Measurements from ENCODE around the gene MAN1B1. TPM values are rescaled to one million over a fixed set of nuclear protein-coding genes. Genes with fewer than 3 reads are reported as not detected.

The MAN1B1 gene
- total RNA-seq, 1 experiment from 2014 or later = 57.2 TPM

GRCh38 chr9:137112564-137113384 is 26.0 kb downstream of the MAN1B1 start:
- ChIA-PET CTCF (no interaction called here), POLR2A (no interaction called here)
- ATAC-seq (no peak), DNase-seq (ENCODE audit: low read depth, low spot score) (no peak)
- in situ Hi-C loops (cut with HindIII; ENCODE audit: low pct_unique_long_range_greater_than_20kb, low sequenced_read_pairs) (no loop called here), intact Hi-C loops (cut with micrococcal nuclease; ENCODE audit: unreplicated experiment) (no loop called here)
- TSS peak; percentile 86 for BruUV-seq (replicated peaks)
- H3K4me1 ChIP-seq (ENCODE audit: control insufficient read depth, insufficient read depth, low read length) = no peaks in the 10 kb centered on the region
- no peaks in the 10 kb centered on the region for H3K27me3 ChIP-seq (ENCODE audit: control insufficient read depth, insufficient read depth, low read length)
- no peak overlapping the region for H3K27ac ChIP-seq (ENCODE audit: low read length)
- no peaks in the 10 kb centered on the region for H3K36me3 ChIP-seq (ENCODE audit: control insufficient read depth, insufficient read depth, low read length)
- TF ChIP-seq SIN3A (IDR thresholded peaks at IDR 0.05; ENCODE audit: borderline replicate concordance, insufficient read depth, low read depth, low read length) = no peak
- no peak for TF ChIP-seq POLR2AphosphoS5 (IDR thresholded peaks at IDR 0.05; ENCODE audit: low read depth, low read length)
- no peak for TF ChIP-seq REST (IDR thresholded peaks at IDR 0.05; ENCODE audit: insufficient read depth in 1 of 2, low read depth in 2 of 2, low read length in 1 of 2)
- TF ChIP-seq TCF7L2 (IDR thresholded peaks at IDR 0.05; ENCODE audit: low read depth, low read length) = no peak
- TF ChIP-seq CTCF (IDR thresholded peaks at IDR 0.05) = no peak
- H3K9me3 ChIP-seq (ENCODE audit: control insufficient read depth, insufficient read depth, low read depth, low read length) = no peaks in the 10 kb centered on the region
- H3K4me3 ChIP-seq (ENCODE audit: low read depth in 2 of 2, low read length in 2 of 2) = peak overlapping the region; percentile 15 to 39; a peak in 2 of 4 replicates

GRCh38 chr9:137113385-137114159 is 26.8 kb downstream of the MAN1B1 start:
- peak; percentile 46; the same call in 1 of the 2 replicates for ATAC-seq
- TF ChIP-seq TCF7L2 (IDR thresholded peaks at IDR 0.05; ENCODE audit: low read depth, low read length) = no peak
- TF ChIP-seq POLR2AphosphoS5 (IDR thresholded peaks at IDR 0.05; ENCODE audit: low read depth, low read length) = no peak
- TF ChIP-seq SIN3A (IDR thresholded peaks at IDR 0.05; ENCODE audit: borderline replicate concordance, insufficient read depth, low read depth, low read length) = no peak
- TF ChIP-seq CTCF (IDR thresholded peaks at IDR 0.05) = no peak
- no peak for TF ChIP-seq REST (IDR thresholded peaks at IDR 0.05; ENCODE audit: insufficient read depth in 1 of 2, low read depth in 2 of 2, low read length in 1 of 2)
- H3K27ac ChIP-seq (ENCODE audit: low read length) = no peak overlapping the region

More at GRCh38 chr9:137113385-137114159, 26.8 kb downstream of the MAN1B1 start:
- Histone ChIP-seq H3K9me3 (ENCODE audit: control insufficient read depth, insufficient read depth, low read depth, low read length) (no peaks in the 10 kb centered on the region), H3K27me3 (ENCODE audit: control insufficient read depth, insufficient read depth, low read length) (no peaks in the 10 kb centered on the region), H3K4me1 (ENCODE audit: control insufficient read depth, insufficient read depth, low read length) (no peaks in the 10 kb centered on the region), H3K36me3 (ENCODE audit: control insufficient read depth, insufficient read depth, low read length) (no peaks in the 10 kb centered on the region), H3K4me3 (ENCODE audit: low read depth in 2 of 2, low read length in 2 of 2) (peak overlapping the region; percentile 39 to 45)
- no TSS peak for BruUV-seq (replicated peaks)
- ChIA-PET POLR2A (no interaction called here), CTCF (no interaction called here)
- no peak for DNase-seq (ENCODE audit: low read depth, low spot score)
- intact Hi-C loops (cut with micrococcal nuclease; ENCODE audit: unreplicated experiment) = no loop called here
- in situ Hi-C loops (cut with HindIII; ENCODE audit: low pct_unique_long_range_greater_than_20kb, low sequenced_read_pairs) = no loop called here
